ENCODE measurements around the gene FBXO40. TPM values are rescaled to one million over a fixed set of nuclear protein-coding genes. Genes with fewer than 3 reads are reported as not detected.
"Not testable (repeated sequence)": the region's sequence is repeated elsewhere in the genome, so short reads cannot be mapped to it uniquely, and the experiment has no call there.

The FBXO40 gene
- total and polyA plus RNA-seq, 4 donors, result 0.05 to 0.08 TPM; not detected in 2

- H3K4me1 ChIP-seq (ENCODE audit: control insufficient read depth in 4 of 4, insufficient read depth in 4 of 4, low read length in 3 of 4), result no peaks in the 10 kb centered on the region
- no peak for DNase-seq (ENCODE audit: low spot score)
- H3K4me3 ChIP-seq (ENCODE audit: low read depth in 1 of 3, low read length in 3 of 3), result no peak overlapping the region
- no peak overlapping the region for H3K9ac ChIP-seq (ENCODE audit: low read depth in 1 of 2, low read length in 2 of 2)
- 76% methylated on average over 2 of the region's 2 CpGs for WGBS
- no peaks in the 10 kb centered on the region for H3K36me3 ChIP-seq (ENCODE audit: control insufficient read depth in 4 of 4, insufficient read depth in 3 of 4, low read depth in 1 of 4, low read length in 3 of 4)
- TF ChIP-seq SP1 (IDR thresholded peaks at IDR 0.05) (no peak), HNF4A (conservative IDR thresholded peaks at IDR 0.05) (no peak), FOXA1 (IDR thresholded peaks at IDR 0.05) (no peak)
- H3K27ac ChIP-seq (ENCODE audit: low read depth in 1 of 2, low read length in 2 of 2), result no peak overlapping the region
- H3K27me3 ChIP-seq (ENCODE audit: control insufficient read depth in 4 of 4, insufficient read depth in 4 of 4, low read length in 3 of 4), result no peaks in the 10 kb centered on the region
- no peaks in the 10 kb centered on the region for H3K9me3 ChIP-seq (ENCODE audit: control insufficient read depth in 4 of 4, low read length in 3 of 4)
Observed at GRCh38 chr3:121581691-121582090, 11.5 kb upstream of the FBXO40 start.

GRCh38 chr3:121584418-121584817 is 8.8 kb upstream of the FBXO40 start:
- DNase-seq (ENCODE audit: low spot score), result no peak
- H3K36me3 ChIP-seq (ENCODE audit: control insufficient read depth in 4 of 4, insufficient read depth in 3 of 4, low read depth in 1 of 4, low read length in 3 of 4), result no peaks in the 10 kb centered on the region
- WGBS, result 94% methylated on average over 1 of the region's 1 CpG
- H3K9me3 ChIP-seq (ENCODE audit: control insufficient read depth in 4 of 4, low read length in 3 of 4), result no peaks in the 10 kb centered on the region
- H3K4me3 ChIP-seq (ENCODE audit: low read depth in 1 of 3, low read length in 3 of 3), result no peak overlapping the region
- H3K4me1 ChIP-seq (ENCODE audit: control insufficient read depth in 4 of 4, insufficient read depth in 4 of 4, low read length in 3 of 4), result no peaks in the 10 kb centered on the region
- H3K27me3 ChIP-seq (ENCODE audit: control insufficient read depth in 4 of 4, insufficient read depth in 4 of 4, low read length in 3 of 4), result no peaks in the 10 kb centered on the region
- H3K9ac ChIP-seq (ENCODE audit: low read depth in 1 of 2, low read length in 2 of 2), result no peak overlapping the region
- no peak overlapping the region for H3K27ac ChIP-seq (ENCODE audit: low read depth in 1 of 2, low read length in 2 of 2)
- no peak for TF ChIP-seq NR2F2 (IDR thresholded peaks at IDR 0.05)
- TF ChIP-seq MAX (IDR thresholded peaks at IDR 0.05), result no peak
- no peak for TF ChIP-seq EGR1 (IDR thresholded peaks at IDR 0.05; ENCODE audit: low read depth in 2 of 2)
- TF ChIP-seq GABPA (IDR thresholded peaks at IDR 0.05 in 1 of 2, conservative IDR thresholded peaks at IDR 0.05 in 1 of 2), result no peak
- no peak for TF ChIP-seq ATF3 (IDR thresholded peaks at IDR 0.05)
- no peak for TF ChIP-seq TAF1 (conservative IDR thresholded peaks at IDR 0.05)
- no peak for TF ChIP-seq JUND (IDR thresholded peaks at IDR 0.05)
- no peak for TF ChIP-seq RXRA (IDR thresholded peaks at IDR 0.05)
- no peak for TF ChIP-seq SP1 (IDR thresholded peaks at IDR 0.05)
- no peak for TF ChIP-seq HNF4A (conservative IDR thresholded peaks at IDR 0.05)
- TF ChIP-seq RAD21 (IDR thresholded peaks at IDR 0.05), result no peak
- TF ChIP-seq, protein P1, sequence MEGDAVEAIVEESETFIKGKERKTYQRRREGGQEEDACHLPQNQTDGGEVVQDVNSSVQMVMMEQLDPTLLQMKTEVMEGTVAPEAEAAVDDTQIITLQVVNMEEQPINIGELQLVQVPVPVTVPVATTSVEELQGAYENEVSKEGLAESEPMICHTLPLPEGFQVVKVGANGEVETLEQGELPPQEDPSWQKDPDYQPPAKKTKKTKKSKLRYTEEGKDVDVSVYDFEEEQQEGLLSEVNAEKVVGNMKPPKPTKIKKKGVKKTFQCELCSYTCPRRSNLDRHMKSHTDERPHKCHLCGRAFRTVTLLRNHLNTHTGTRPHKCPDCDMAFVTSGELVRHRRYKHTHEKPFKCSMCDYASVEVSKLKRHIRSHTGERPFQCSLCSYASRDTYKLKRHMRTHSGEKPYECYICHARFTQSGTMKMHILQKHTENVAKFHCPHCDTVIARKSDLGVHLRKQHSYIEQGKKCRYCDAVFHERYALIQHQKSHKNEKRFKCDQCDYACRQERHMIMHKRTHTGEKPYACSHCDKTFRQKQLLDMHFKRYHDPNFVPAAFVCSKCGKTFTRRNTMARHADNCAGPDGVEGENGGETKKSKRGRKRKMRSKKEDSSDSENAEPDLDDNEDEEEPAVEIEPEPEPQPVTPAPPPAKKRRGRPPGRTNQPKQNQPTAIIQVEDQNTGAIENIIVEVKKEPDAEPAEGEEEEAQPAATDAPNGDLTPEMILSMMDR (IDR thresholded peaks at IDR 0.05; ENCODE audit: low read depth, low read length, missing input control), result no peak
- no peak for TF ChIP-seq REST (IDR thresholded peaks at IDR 0.05)
- no peak for TF ChIP-seq YY1 (IDR thresholded peaks at IDR 0.05)
- TF ChIP-seq FOXA2 (IDR thresholded peaks at IDR 0.05), result no peak
- no peak for TF ChIP-seq ZBTB33 (IDR thresholded peaks at IDR 0.05)
- no peak for TF ChIP-seq FOXA1 (IDR thresholded peaks at IDR 0.05)
- TF ChIP-seq HNF4G (IDR thresholded peaks at IDR 0.05), result no peak

DNA sequence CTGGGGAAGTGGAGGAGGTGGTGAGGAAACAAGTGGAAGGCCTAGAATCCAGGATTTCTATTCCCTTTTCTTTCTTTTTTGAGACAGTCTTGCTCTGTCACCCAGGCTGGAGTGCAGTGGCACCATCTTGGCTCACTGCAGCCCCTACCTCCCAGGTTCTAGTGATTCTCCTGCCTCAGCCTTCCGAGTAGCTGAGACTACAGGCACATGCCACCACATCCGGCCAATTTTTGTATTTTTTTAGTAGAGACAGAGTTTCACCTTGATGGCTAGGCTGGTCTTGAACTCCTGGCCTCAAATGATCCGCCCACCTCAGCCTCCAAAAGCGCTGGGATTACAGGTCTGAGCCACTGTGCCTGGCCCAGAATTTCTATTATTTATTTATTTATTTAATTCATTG is 627 bp downstream of the FBXO40 start:
- H3K4me1 ChIP-seq (ENCODE audit: control insufficient read depth in 4 of 4, insufficient read depth in 4 of 4, low read length in 3 of 4), result peaks cover 5 to 24% (median 22%) of the 10 kb centered on the region in 4 donors
- not testable (repeated sequence) for H3K27ac ChIP-seq (ENCODE audit: low read depth in 1 of 2, low read length in 2 of 2); DNase-seq (ENCODE audit: low spot score); H3K36me3 ChIP-seq (ENCODE audit: control insufficient read depth in 4 of 4, insufficient read depth in 3 of 4, low read depth in 1 of 4, low read length in 3 of 4); H3K9me3 ChIP-seq (ENCODE audit: control insufficient read depth in 4 of 4, low read length in 3 of 4); H3K4me3 ChIP-seq (ENCODE audit: low read depth in 1 of 3, low read length in 3 of 3); H3K27me3 ChIP-seq (ENCODE audit: control insufficient read depth in 4 of 4, insufficient read depth in 4 of 4, low read length in 3 of 4); H3K9ac ChIP-seq (ENCODE audit: low read depth in 1 of 2, low read length in 2 of 2)
- 95% methylated on average over 4 of the region's 4 CpGs for WGBS
